HG02870 (cell line): ENCODE data around the gene MLH1.

Experiments
- ATAC-seq: cut with Tn5 transposase; IDR thresholded peaks from one replicate; pipeline ENCODE4 v1.9.1; 2021; ENCODE audit warnings: mild to moderate bottlenecking, moderate library complexity; ENCODE audit not compliant: unreplicated experiment

The MLH1 gene

DNA sequence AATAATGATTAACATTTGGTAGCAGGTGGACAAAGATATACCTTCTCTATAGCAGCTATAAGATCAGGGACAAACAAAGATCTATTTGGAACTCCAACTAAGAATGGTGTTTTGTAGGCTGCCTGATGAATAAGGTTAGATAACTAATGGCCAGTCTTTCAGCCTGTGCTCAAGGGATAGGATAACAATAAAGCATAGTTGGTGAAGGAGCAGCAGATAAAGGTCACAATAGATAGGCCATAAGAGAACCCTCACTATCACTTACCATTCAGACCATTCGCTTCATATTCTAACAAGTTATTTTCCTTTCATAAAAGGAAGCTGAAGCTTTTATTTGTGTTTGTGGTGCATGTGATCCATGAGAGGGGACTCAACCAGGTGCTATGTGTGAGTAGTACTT is 20.2 kb upstream of the MLH1 start:
- no peak for ATAC-seq

DNA sequence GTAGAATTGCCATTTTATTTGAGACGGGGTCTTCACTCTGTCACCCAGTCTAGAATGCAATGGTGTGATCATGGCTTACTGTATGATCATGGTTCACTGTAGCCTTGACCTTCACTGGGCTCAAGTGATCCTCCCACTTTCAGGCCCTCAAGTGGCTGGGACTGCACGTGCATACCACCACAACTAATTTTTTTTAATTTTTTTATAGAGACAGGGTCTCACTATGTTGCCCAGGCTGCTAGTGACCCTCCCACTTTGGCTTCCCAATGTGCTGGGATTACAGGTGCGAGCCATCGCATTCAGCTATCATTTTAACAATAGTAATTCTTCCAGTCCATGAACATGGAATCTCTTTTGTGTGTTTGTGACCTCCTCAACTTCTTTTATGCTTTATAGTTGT is 12.3 kb upstream of the MLH1 start:
- no peak for ATAC-seq

- no peak for ATAC-seq
Measured at GRCh38 chr3:36988356-36988755, 5.0 kb upstream of the MLH1 start.

DNA sequence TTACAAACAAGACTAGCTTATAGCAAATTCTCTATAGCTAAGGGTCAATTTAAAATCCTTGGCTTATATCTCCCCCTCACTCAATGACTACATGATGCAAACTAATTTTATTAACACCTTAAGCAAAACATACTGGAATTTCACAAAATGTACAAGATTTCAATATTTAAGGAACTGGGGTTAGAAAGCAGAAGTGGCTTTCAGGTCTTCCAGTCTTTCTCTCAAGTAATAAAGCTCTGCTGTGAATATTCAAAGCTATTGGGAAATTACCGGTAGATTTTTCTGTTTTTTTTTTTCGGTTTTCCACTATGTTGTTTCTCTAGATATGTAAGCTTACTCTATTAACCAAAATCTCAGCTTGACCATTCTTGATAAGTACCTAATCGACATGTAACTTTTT is 4.3 kb upstream of the MLH1 start:
- no peak for ATAC-seq

- no peak for ATAC-seq
Measured at GRCh38 chr3:36989568-36989967, 3.8 kb upstream of the MLH1 start.

DNA sequence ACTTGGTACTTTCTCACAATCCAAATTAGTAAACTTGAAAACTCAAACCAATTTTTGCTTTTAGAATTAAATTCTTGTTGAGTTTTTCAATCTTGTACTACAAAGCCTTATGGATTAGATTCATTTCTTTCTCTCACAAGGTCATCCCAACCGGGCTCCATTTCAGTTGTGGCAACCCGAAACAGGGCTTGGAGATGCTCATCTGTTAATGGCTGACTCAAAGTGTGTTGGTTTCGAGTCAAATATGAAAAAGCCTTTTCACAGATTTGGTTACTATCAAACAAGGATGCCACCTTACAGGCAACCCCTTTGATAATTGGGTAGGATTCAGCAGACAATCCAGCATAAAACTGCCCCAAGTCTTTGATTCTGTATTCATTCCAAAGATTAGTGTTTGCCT is 2.2 kb upstream of the MLH1 start:
- ATAC-seq: no peak

- ATAC-seq: no peak
Measured at GRCh38 chr3:36991923-36992805, 1.2 kb upstream of the MLH1 start.

DNA sequence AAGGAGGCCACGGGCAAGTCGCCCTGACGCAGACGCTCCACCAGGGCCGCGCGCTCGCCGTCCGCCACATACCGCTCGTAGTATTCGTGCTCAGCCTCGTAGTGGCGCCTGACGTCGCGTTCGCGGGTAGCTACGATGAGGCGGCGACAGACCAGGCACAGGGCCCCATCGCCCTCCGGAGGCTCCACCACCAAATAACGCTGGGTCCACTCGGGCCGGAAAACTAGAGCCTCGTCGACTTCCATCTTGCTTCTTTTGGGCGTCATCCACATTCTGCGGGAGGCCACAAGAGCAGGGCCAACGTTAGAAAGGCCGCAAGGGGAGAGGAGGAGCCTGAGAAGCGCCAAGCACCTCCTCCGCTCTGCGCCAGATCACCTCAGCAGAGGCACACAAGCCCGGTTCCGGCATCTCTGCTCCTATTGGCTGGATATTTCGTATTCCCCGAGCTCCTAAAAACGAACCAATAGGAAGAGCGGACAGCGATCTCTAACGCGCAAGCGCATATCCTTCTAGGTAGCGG is 452 bp upstream of the MLH1 start, which contains the start of gene EPM2AIP1:
EPM2AIP1 (minus strand) TSS at position 326 of the 520 bp plus-strand sequence; CDS start at position 272, 54 bp downstream.
- peak; percentile 82 for ATAC-seq

DNA sequence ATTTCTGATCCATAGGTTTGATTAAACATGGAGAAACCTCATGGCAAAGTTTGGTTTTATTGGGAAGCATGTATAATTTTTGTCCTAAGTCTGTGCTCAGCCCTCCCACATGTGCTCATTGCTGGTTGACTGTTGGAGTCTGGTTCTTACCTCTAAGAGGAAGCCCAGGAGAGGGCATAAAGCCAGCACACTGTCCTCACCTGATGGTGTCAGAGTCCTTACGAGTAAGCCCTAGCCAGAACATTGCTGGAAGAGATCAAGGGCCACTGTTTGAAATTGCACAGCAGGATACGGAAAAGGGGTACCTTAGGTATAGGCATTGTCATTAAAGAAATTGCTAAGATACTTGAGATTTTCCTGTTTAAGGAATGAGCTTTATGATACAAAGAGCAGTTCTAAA is 21.3 kb downstream of the MLH1 start:
- no peak for ATAC-seq

GRCh38 chr3:37015642-37016041 is 22.3 kb downstream of the MLH1 start:
- ATAC-seq: no peak

- ATAC-seq: no peak
Measured at GRCh38 chr3:37016903-37017302, 23.6 kb downstream of the MLH1 start.

GRCh38 chr3:37017683-37018082 is 24.4 kb downstream of the MLH1 start:
- no peak for ATAC-seq

GRCh38 chr3:37024092-37024491 is 30.8 kb downstream of the MLH1 start:
- ATAC-seq: no peak

DNA sequence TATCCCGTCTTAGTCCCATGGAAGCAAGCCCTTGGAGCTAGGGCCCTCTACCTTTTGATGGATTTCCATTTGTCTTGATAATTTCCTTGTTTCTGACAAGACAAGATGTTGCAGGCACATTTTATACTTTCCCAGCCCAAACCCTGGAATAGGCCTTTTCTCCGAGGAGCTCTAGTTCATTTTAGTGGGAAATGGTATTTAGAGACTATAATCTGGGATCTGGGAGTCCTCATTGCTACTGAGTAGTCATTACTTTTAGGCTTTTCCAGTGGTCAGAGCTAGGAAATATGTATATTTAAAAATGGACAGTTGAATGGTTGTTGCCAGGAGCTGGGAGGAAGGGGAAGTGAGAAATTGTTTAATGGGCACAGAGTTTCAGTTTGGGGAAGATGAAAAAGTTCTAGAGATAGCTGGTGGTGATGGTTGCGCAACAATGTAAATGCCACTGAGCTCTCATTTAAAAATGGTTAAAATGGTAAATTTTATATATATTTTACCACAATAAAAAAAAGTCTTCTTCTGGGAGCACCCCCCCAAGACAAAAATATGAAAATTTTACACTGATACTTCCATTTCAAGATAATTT is 31.6 kb downstream of the MLH1 start:
- ATAC-seq: peak; percentile 61

GRCh38 chr3:37025561-37026335 is 32.4 kb downstream of the MLH1 start:
- ATAC-seq: no peak

- no peak for ATAC-seq
Measured at GRCh38 chr3:37026851-37027250, 33.5 kb downstream of the MLH1 start.

GRCh38 chr3:37028329-37028728 is 35.0 kb downstream of the MLH1 start:
- no peak for ATAC-seq

DNA sequence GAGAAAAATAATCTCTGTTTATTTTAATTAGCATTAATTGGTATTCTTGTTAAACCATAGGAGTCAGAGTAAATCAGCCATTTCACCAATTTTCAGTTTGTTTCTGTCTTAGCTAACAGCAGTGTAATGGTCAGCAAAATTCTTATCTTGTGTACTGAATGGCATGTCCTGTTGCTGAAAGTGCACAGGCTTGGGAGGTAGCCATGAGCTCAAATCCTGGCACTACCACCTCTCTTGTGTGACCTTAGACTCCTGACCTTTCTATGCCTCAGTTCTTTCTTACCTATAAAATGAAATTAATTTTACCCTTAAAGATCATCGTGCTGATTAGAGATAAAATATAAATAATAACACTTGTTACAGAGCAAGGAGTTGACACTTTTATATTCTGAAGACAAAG is 35.8 kb downstream of the MLH1 start:
- ATAC-seq: no peak

DNA sequence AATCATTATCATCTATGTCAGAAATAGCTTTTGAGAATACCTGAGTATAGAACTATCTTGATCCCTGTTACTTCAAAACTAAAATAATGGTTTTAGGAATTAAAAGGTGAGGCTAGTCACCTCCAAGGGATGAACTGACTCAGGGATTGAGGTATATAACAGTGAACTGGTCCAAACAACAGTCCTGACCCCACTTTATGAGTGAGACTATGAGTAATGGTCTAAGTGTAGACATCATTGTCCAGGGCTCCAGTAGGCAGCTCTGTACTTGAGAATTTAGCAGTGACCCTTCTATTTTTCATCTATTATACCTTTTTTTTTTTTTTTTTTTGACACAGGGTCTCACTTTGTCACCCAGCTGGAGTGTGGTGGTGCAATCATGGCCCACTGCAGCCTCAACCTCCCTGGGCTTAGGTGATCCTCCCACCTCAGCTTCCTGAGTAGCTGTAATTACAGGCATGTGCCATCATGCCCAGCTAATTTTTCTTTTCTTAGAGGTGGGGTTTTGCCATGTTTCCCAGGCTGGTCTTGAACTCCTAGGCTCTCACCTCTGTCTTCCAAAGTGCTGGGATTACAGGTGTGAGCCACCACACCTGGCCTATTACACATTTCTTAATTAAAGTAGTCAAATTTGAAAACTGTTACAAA is 36.3 kb downstream of the MLH1 start:
- ATAC-seq: no peak

DNA sequence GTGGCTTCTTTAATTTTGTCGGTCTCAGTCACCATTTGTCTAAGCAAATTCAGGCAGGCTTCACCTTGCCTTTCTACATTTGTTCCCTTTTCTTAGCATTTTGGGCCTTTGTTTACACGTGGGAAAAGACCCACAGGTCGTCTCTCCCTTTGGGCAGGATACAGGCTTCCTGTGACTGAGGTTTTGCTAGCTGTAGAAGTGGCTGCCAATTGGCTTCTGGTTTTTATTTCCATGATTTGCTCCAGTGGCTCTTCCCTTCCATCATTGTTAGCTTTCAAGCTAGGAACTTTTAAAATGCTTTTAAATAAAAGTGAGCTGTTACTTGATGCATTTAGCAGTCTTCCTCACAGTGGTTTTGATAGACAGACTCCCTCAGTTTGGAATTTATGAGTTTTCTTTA is 37.3 kb downstream of the MLH1 start:
- ATAC-seq: no peak

DNA sequence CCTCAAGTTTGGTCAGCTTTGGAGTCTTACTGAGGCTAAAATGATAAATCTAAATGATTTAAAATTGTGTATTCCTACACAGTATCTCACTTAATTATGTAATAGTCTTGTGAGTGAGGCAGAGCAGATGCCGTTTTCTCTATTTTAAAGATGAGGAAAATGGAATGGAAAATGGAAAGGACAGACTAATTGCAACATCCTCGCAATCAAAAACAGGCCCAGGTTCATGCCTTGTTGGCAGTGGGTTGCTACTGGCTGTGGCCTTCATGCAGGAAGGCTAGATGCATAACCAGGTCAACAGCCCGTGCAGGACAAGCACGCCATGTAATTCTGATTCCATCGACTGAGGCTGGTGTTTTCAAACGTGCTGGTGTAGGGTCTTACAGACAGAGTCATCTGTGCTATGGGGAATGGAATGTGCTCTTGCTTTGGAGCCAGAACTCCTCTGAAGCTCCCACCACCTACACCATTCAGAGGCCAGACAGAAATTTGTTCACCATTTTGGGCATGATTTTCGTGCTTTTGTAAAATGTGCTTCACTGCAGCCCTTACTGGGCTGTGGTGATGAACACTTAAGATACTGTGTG is 37.9 kb downstream of the MLH1 start:
- ATAC-seq: no peak
